ENCODE results near the gene LRMDA. TPM values are rescaled to one million over a fixed set of nuclear protein-coding genes. Genes with fewer than 3 reads are reported as not detected.

The LRMDA gene
- total and polyA plus RNA-seq, 4 experiments from 2014 or later = not detected

- no peaks in the 10 kb centered on the region for H3K4me1 Mint-ChIP-seq
- H3K9me3 Mint-ChIP-seq = peaks cover 0 to 15% (median 10%) of the 10 kb centered on the region in 8 donors
- H3K36me3 Mint-ChIP-seq = no peaks in the 10 kb centered on the region
- POLR2A ChIA-PET (ENCODE audit: partially characterized antibody) = no interaction called here
- H3K36me3 ChIP-seq (ENCODE audit: insufficient read depth, low read length) = no peaks in the 10 kb centered on the region
- no peak overlapping the region for H3K4me3 ChIP-seq (ENCODE audit: low read length in 2 of 2)
- H3K27me3 Mint-ChIP-seq = peaks cover 12 to 23% of the 10 kb centered on the region in 2 donors
- no peak for DNase-seq
- no peak overlapping the region for H3K27ac ChIP-seq (ENCODE audit: low read depth, low read length)
- H3K27me3 ChIP-seq (ENCODE audit: insufficient read depth, low read length) = no peaks in the 10 kb centered on the region
- no peak overlapping the region for H3K4me3 Mint-ChIP-seq
- CTCF ChIA-PET (ENCODE audit: partially characterized antibody) = no interaction called here
- no peak overlapping the region for H3K27ac Mint-ChIP-seq
- intact Hi-C loops (cut with micrococcal nuclease) = no loop called here
- H3K4me1 ChIP-seq (ENCODE audit: insufficient read depth, low read length) = no peaks in the 10 kb centered on the region
- H3K9me3 ChIP-seq (ENCODE audit: control insufficient read depth in 1 of 2, low read length in 2 of 2) = no peaks in the 10 kb centered on the region
Measured at GRCh38 chr10:75450644-75451640, 19.5 kb downstream of the LRMDA start.

DNA sequence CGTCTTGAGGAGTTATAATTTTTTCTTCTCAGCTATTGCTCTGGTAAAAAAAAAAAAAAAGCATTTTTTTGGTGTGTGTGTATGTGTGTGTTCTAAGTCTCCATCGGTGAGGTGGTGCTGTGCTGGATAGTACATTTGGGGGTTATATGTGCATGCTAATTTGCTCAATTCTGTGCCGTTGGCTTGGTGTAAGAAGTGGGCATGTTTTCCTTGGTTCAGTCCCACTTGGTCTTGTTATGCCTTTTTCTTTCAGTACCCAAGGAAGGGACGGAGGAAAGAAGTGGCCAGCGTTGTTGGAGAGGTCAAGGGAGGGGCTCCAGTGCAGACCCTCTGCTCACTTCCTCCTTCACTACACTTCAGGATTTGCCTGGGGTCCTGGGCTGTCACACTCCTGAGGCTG is 20.4 kb downstream of the LRMDA start:
- Histone ChIP-seq H3K4me1 (ENCODE audit: insufficient read depth, low read length) (no peaks in the 10 kb centered on the region), H3K27ac (ENCODE audit: low read depth, low read length) (no peak overlapping the region), H3K4me3 (ENCODE audit: low read length in 2 of 2) (no peak overlapping the region), H3K9me3 (ENCODE audit: control insufficient read depth in 1 of 2, low read length in 2 of 2) (no peaks in the 10 kb centered on the region), H3K27me3 (ENCODE audit: insufficient read depth, low read length) (no peaks in the 10 kb centered on the region), H3K36me3 (ENCODE audit: insufficient read depth, low read length) (no peaks in the 10 kb centered on the region)
- no peaks in the 10 kb centered on the region for H3K36me3 Mint-ChIP-seq
- no peak for DNase-seq
- POLR2A ChIA-PET (ENCODE audit: partially characterized antibody) = no interaction called here
- no peaks in the 10 kb centered on the region for H3K4me1 Mint-ChIP-seq
- no peak overlapping the region for H3K27ac Mint-ChIP-seq
- H3K27me3 Mint-ChIP-seq = peaks cover 12 to 15% of the 10 kb centered on the region in 2 donors
- intact Hi-C loops (cut with micrococcal nuclease) = no loop called here
- H3K4me3 Mint-ChIP-seq = no peak overlapping the region
- CTCF ChIA-PET (ENCODE audit: partially characterized antibody) = no interaction called here
- peaks cover 0 to 6% (median 2%) of the 10 kb centered on the region in 8 donors for H3K9me3 Mint-ChIP-seq

DNA sequence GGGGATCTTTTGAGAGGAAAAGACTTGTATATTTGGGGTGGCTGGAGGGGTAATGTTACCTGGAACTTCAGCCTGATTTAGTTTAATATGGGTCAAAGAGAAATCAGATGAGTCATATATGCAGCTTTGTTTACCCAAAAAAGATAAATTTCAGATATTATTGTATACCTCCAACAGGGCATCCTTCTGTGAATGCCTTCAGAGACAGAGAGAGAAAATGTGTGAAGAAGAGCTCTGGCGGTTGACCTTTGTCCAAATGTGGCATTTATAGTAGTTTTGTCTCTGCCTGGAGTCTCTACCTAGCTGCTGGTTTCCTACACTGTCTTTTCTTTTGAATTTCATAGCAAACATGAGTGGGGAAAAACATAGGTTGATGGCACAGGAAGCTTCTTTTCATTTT is 21.6 kb downstream of the LRMDA start:
- Mint-ChIP-seq H3K4me1 (no peaks in the 10 kb centered on the region), H3K9me3 (peaks cover 0 to 4% (median 0%) of the 10 kb centered on the region in 8 donors), H3K27me3 (peaks cover 9 to 13% of the 10 kb centered on the region in 2 donors), H3K36me3 (no peaks in the 10 kb centered on the region), H3K27ac (no peak overlapping the region), H3K4me3 (no peak overlapping the region)
- H3K36me3 ChIP-seq (ENCODE audit: insufficient read depth, low read length) = no peaks in the 10 kb centered on the region
- H3K4me3 ChIP-seq (ENCODE audit: low read length in 2 of 2) = no peak overlapping the region
- no peaks in the 10 kb centered on the region for H3K27me3 ChIP-seq (ENCODE audit: insufficient read depth, low read length)
- no peak for DNase-seq
- intact Hi-C loops (cut with micrococcal nuclease) = no loop called here
- POLR2A ChIA-PET (ENCODE audit: partially characterized antibody) = no interaction called here
- no peaks in the 10 kb centered on the region for H3K9me3 ChIP-seq (ENCODE audit: control insufficient read depth in 1 of 2, low read length in 2 of 2)
- no peak overlapping the region for H3K27ac ChIP-seq (ENCODE audit: low read depth, low read length)
- no peaks in the 10 kb centered on the region for H3K4me1 ChIP-seq (ENCODE audit: insufficient read depth, low read length)
- CTCF ChIA-PET (ENCODE audit: partially characterized antibody) = no interaction called here

DNA sequence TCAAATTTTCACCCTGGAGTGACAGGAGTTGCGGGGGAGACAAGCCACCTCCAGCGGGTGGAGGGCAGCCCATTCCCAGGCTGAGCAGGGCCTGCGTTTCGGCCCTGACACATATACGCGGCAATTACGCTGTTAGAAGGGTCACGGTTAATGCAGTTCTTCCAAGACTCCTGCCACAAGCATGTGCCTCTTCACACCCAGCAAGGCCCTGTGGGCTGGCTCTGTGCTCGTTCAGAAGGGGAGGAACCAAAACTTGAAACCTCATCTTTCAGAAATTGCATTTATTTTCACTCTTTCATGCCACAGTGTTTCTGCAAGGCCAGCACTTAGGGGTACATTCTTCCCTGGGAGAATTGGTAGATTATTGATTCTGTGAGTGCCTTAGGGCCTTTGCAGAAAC is 24.7 kb downstream of the LRMDA start:
- H3K27ac ChIP-seq (ENCODE audit: low read depth, low read length) = no peak overlapping the region
- no peaks in the 10 kb centered on the region for H3K9me3 ChIP-seq (ENCODE audit: control insufficient read depth in 1 of 2, low read length in 2 of 2)
- no peaks in the 10 kb centered on the region for H3K36me3 ChIP-seq (ENCODE audit: insufficient read depth, low read length)
- no peak for DNase-seq
- H3K4me3 ChIP-seq (ENCODE audit: low read length in 2 of 2) = no peak overlapping the region
- no peaks in the 10 kb centered on the region for H3K27me3 ChIP-seq (ENCODE audit: insufficient read depth, low read length)
- H3K27me3 Mint-ChIP-seq = peaks cover 6 to 9% of the 10 kb centered on the region in 2 donors
- H3K4me1 Mint-ChIP-seq = no peaks in the 10 kb centered on the region
- H3K27ac Mint-ChIP-seq = no peak overlapping the region
- no peak overlapping the region for H3K4me3 Mint-ChIP-seq
- intact Hi-C loops (cut with micrococcal nuclease) = no loop called here
- H3K36me3 Mint-ChIP-seq = no peaks in the 10 kb centered on the region
- H3K9me3 Mint-ChIP-seq = no peaks in the 10 kb centered on the region
- ChIA-PET POLR2A (ENCODE audit: partially characterized antibody) (no interaction called here), CTCF (ENCODE audit: partially characterized antibody) (interaction anchor here (1.3 kb wide), 1 partner anchor 11 kb away, joined by 3 read pairs; no protein-coding TSS in a partner anchor)
- H3K4me1 ChIP-seq (ENCODE audit: insufficient read depth, low read length) = no peaks in the 10 kb centered on the region

GRCh38 chr10:75460059-75460458 is 28.6 kb downstream of the LRMDA start:
- intact Hi-C loops (cut with micrococcal nuclease) = no loop called here
- Mint-ChIP-seq H3K4me1 (no peaks in the 10 kb centered on the region), H3K27me3 (peaks cover 4 to 6% of the 10 kb centered on the region in 2 donors), H3K4me3 (no peak overlapping the region), H3K27ac (no peak overlapping the region), H3K9me3 (peaks cover 0 to 3% (median 0%) of the 10 kb centered on the region in 8 donors), H3K36me3 (no peaks in the 10 kb centered on the region)
- no peak overlapping the region for H3K27ac ChIP-seq (ENCODE audit: low read depth, low read length)
- H3K36me3 ChIP-seq (ENCODE audit: insufficient read depth, low read length) = no peaks in the 10 kb centered on the region
- no peak overlapping the region for H3K4me3 ChIP-seq (ENCODE audit: low read length in 2 of 2)
- ChIA-PET CTCF (ENCODE audit: partially characterized antibody) (no interaction called here), POLR2A (ENCODE audit: partially characterized antibody) (no interaction called here)
- H3K9me3 ChIP-seq (ENCODE audit: control insufficient read depth in 1 of 2, low read length in 2 of 2) = no peaks in the 10 kb centered on the region
- no peaks in the 10 kb centered on the region for H3K27me3 ChIP-seq (ENCODE audit: insufficient read depth, low read length)
- no peaks in the 10 kb centered on the region for H3K4me1 ChIP-seq (ENCODE audit: insufficient read depth, low read length)
- DNase-seq = no peak

DNA sequence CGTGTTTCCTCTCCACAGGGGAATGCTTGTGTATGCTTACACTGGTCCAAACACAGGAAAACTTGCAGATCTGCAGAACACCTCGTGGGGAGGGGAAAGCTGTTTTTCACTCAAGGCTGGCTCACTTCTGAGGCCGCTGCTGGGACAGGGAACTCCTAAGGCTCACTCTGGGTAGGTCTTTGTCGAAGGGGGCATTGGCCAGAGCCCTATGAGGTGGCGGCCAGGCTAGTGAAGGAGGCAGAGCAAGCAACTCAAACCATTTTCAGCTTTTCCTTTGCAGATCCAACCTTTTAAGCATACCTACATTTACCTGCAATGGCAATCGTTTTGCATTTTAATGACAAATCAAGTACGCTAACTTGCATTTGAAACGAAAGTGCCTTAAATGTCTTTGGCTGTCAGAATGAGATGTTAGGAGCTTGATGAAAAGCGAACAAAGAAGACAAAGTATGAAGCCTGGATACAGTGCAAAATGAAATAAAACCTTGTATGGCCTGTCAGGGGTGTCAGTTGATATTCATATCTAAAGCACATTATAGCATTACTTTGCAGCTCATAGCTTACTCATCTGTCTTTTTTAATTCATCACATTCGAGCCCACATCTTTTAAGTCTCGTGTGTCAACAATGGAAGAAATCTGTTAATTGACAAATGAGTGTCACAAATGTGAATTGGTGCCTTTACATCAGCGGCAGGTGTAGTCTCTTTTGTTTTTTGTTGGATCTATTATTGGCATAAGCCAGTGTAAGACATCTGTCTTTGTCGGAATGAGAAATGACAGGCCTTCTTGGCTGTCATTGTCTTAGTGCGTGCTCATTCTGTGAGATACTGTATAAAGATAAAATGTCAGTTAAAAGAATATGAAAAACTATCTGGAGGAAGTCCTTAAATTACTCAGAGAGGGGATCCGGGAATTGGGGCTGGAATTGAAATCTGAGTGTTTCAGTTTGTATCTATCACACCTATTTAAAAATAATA is 30.5 kb downstream of the LRMDA start:
- no peaks in the 10 kb centered on the region for H3K36me3 Mint-ChIP-seq
- no peak overlapping the region for H3K27ac ChIP-seq (ENCODE audit: low read depth, low read length)
- H3K4me1 Mint-ChIP-seq = no peaks in the 10 kb centered on the region
- CTCF ChIA-PET (ENCODE audit: partially characterized antibody) = no interaction called here
- H3K4me1 ChIP-seq (ENCODE audit: insufficient read depth, low read length) = no peaks in the 10 kb centered on the region
- peaks cover 4 to 10% of the 10 kb centered on the region in 2 donors for H3K27me3 Mint-ChIP-seq
- H3K27ac Mint-ChIP-seq = no peak overlapping the region
- H3K27me3 ChIP-seq (ENCODE audit: insufficient read depth, low read length) = no peaks in the 10 kb centered on the region
- H3K36me3 ChIP-seq (ENCODE audit: insufficient read depth, low read length) = no peaks in the 10 kb centered on the region
- no peaks in the 10 kb centered on the region for H3K9me3 ChIP-seq (ENCODE audit: control insufficient read depth in 1 of 2, low read length in 2 of 2)
- H3K4me3 ChIP-seq (ENCODE audit: low read length in 2 of 2) = no peak overlapping the region
- no peak for DNase-seq
- peaks cover 0 to 3% (median 0%) of the 10 kb centered on the region in 8 donors for H3K9me3 Mint-ChIP-seq
- intact Hi-C loops (cut with micrococcal nuclease) = no loop called here
- no peak overlapping the region for H3K4me3 Mint-ChIP-seq
- POLR2A ChIA-PET (ENCODE audit: partially characterized antibody) = no interaction called here

DNA sequence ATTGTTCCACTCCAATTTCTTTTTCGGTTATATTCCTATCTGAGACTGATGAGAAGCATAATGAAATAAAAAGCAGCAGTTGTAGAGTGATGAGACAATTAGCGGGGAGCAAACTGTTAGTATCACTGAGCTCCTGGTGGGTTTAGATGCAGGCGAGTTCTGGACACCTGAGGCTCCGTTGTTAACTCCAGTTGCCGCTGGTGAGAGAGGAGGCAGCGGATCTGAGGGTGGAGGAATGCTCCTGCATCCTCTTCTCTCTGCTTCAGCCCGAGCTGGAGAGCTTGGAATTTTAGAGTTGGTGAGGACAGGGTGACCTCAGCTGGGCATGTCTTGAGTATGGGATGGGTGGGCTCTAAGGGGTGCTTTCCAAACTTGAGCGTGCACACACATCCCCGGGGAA is 31.4 kb downstream of the LRMDA start:
- Mint-ChIP-seq H3K9me3 (peaks cover 0 to 3% (median 0%) of the 10 kb centered on the region in 8 donors), H3K4me1 (no peaks in the 10 kb centered on the region), H3K27ac (no peak overlapping the region), H3K27me3 (peaks cover 6 to 10% of the 10 kb centered on the region in 2 donors), H3K36me3 (no peaks in the 10 kb centered on the region), H3K4me3 (no peak overlapping the region)
- no peaks in the 10 kb centered on the region for H3K9me3 ChIP-seq (ENCODE audit: control insufficient read depth in 1 of 2, low read length in 2 of 2)
- no peaks in the 10 kb centered on the region for H3K27me3 ChIP-seq (ENCODE audit: insufficient read depth, low read length)
- intact Hi-C loops (cut with micrococcal nuclease) = no loop called here
- no peak for DNase-seq
- ChIA-PET POLR2A (ENCODE audit: partially characterized antibody) (no interaction called here), CTCF (ENCODE audit: partially characterized antibody) (no interaction called here)
- H3K27ac ChIP-seq (ENCODE audit: low read depth, low read length) = no peak overlapping the region
- no peaks in the 10 kb centered on the region for H3K4me1 ChIP-seq (ENCODE audit: insufficient read depth, low read length)
- no peak overlapping the region for H3K4me3 ChIP-seq (ENCODE audit: low read length in 2 of 2)
- no peaks in the 10 kb centered on the region for H3K36me3 ChIP-seq (ENCODE audit: insufficient read depth, low read length)
